ENCODE results near the gene DCLK2. TPM values are rescaled to one million over a fixed set of nuclear protein-coding genes. Genes with fewer than 3 reads are reported as not detected.

DCLK2 gene
- total RNA-seq, 1 experiment from 2014 or later = 2.7 TPM

GRCh38 chr4:150080875-150081274, 2.6 kb downstream of the DCLK2 start:
- DNase-seq (ENCODE audit: low read depth, low spot score) = no peak

More at GRCh38 chr4:150080875-150081274, 2.6 kb downstream of the DCLK2 start:
- H3K9me2 ChIP-seq (ENCODE audit: insufficient read depth) = no peaks in the 10 kb centered on the region
- RAD21 ChIA-PET (ENCODE audit: low non-redundant PET in 1 of 2, low total read pairs in 2 of 2, uncharacterized antibody in 2 of 2, unreplicated experiment in 2 of 2) = no interaction called here
- ATAC-seq = no peak
- H3K4me3 ChIP-seq (replicated peaks in 1 of 2; ENCODE audit: low read depth in 1 of 2, low read length in 2 of 2) = no peak overlapping the region
- H3K79me2 ChIP-seq (ENCODE audit: insufficient read depth, low read length) = no peaks in the 10 kb centered on the region
- no peaks in the 10 kb centered on the region for H3K36me3 ChIP-seq (ENCODE audit: control insufficient read depth in 1 of 2, insufficient read depth in 2 of 2, low read length in 2 of 2)
- CTCF ChIA-PET = no interaction called here
- no peak overlapping the region for H3K9ac ChIP-seq (ENCODE audit: low read length)
- no peaks in the 10 kb centered on the region for H4K20me1 ChIP-seq (ENCODE audit: insufficient read depth)
- BruUV-seq (replicated peaks) = no TSS peak
- TF ChIP-seq EZH2 (IDR thresholded peaks at IDR 0.05) = no peak
- TF ChIP-seq EGR1 (IDR thresholded peaks at IDR 0.05; ENCODE audit: low read depth) = no peak
- TF ChIP-seq REST (IDR thresholded peaks at IDR 0.05; ENCODE audit: low read depth) = no peak
- no peak for TF ChIP-seq ZFX (IDR thresholded peaks at IDR 0.05)
- no peak for TF ChIP-seq POLR2AphosphoS5 (IDR thresholded peaks at IDR 0.05; ENCODE audit: low read depth, low read length)
- no peak for TF ChIP-seq JUND (IDR thresholded peaks at IDR 0.05)
- no peak for TF ChIP-seq ZBTB33 (IDR thresholded peaks at IDR 0.05; ENCODE audit: extremely low read depth, insufficient replicate concordance, low read length)
- TF ChIP-seq YY1 (IDR thresholded peaks at IDR 0.05; ENCODE audit: extremely low read depth, insufficient replicate concordance, low read depth, low read length) = no peak
- no peak for TF ChIP-seq MAX (IDR thresholded peaks at IDR 0.05)
- no peak for TF ChIP-seq SIN3A (IDR thresholded peaks at IDR 0.05; ENCODE audit: low read depth)
- no peak for TF ChIP-seq SP1 (IDR thresholded peaks at IDR 0.05; ENCODE audit: low read depth)
- no peak for TF ChIP-seq POLR2A (IDR thresholded peaks at IDR 0.05; ENCODE audit: borderline replicate concordance, extremely low read depth, insufficient read depth, insufficient read length)
- no peak for TF ChIP-seq CTCF (IDR thresholded peaks at IDR 0.05 in 2 of 3, conservative IDR thresholded peaks at IDR 0.05 in 1 of 3; ENCODE audit: borderline replicate concordance in 1 of 3, insufficient read depth in 1 of 3, low read depth in 2 of 3, low read length in 2 of 3)
- H3K27ac ChIP-seq (ENCODE audit: low read depth, low read length) = no peak overlapping the region
- POLR2A ChIA-PET = no interaction called here
- intact Hi-C loops (cut with micrococcal nuclease) = no loop called here
- no peaks in the 10 kb centered on the region for H3K9me3 ChIP-seq (ENCODE audit: control insufficient read depth in 1 of 2, insufficient read depth in 1 of 2, low read depth in 1 of 2, low read length in 2 of 2)
- H3K4me1 ChIP-seq (ENCODE audit: control insufficient read depth in 1 of 2, insufficient read depth in 2 of 2, low read length in 2 of 2) = peaks cover 0 to 15% of the 10 kb centered on the region in 2 experiments; a peak in 2 of 4 replicates
- H3K4me2 ChIP-seq (ENCODE audit: low read length) = no peak overlapping the region
- H3K27me3 ChIP-seq (ENCODE audit: insufficient read depth, low read length) = no peaks in the 10 kb centered on the region
- H2AFZ ChIP-seq (ENCODE audit: low read depth, low read length, poor library complexity, severe bottlenecking) = no peak overlapping the region

All from HCT116 (cell line).